K562 (cell line): ENCODE results near the gene EXOC4.

ENCODE experiments used
- CTCF ChIP-seq, 3 experiments: IDR thresholded peaks in 2 of 3; conservative IDR thresholded peaks in 1 of 3; 2 replicates each; pipeline ENCODE4 v1.5.1; 2011 to 2012; ENCODE audit warnings: low read length in 3 of 3, mild to moderate bottlenecking in 3 of 3, control low read depth in 2 of 3, improper control_type of control experiment in 1 of 3, inconsistent platforms in 1 of 3, low read depth in 1 of 3, mixed read lengths in 1 of 3, moderate library complexity in 1 of 3; ENCODE audit not compliant: insufficient read depth in 2 of 3
- MLX ChIP-seq, 2 experiments: fragments of 450-650 bp in 1 of 2; sonication (generic) in 1 of 2; formaldehyde crosslinking; conservative IDR thresholded peaks; 2 replicates each; pipeline versions ENCODE4 v1.4.0 to v1.8.1; 2020 to 2022; ENCODE audit warnings: mild to moderate bottlenecking in 1 of 2, missing genetic modification reagents in 1 of 2
- NFATC3 ChIP-seq: fragments of 450-650 bp; IDR thresholded peaks from 2 replicates; pipeline ENCODE4 v1.6.1; 2017; ENCODE audit warnings: mild to moderate bottlenecking
- PKNOX1 ChIP-seq: fragments of 450-650 bp; IDR thresholded peaks from 2 replicates; pipeline ENCODE4 v1.6.1; 2016
- RBM15 ChIP-seq: fragments of 200-400 bp; formaldehyde crosslinking; IDR thresholded peaks from 2 replicates; pipeline ENCODE4 v1.6.1; 2018; ENCODE audit warnings: mild to moderate bottlenecking, low read length, moderate library complexity; ENCODE audit not compliant: insufficient read depth
- THAP7 ChIP-seq: fragments of 250-450 bp; sonication (Bioruptor Pico); IDR thresholded peaks from 2 replicates; pipeline ENCODE4 v1.5.0; 2021
- THRAP3 ChIP-seq: fragments of 450-650 bp; IDR thresholded peaks from 2 replicates; pipeline ENCODE4 v1.6.1; 2016; ENCODE audit warnings: mild to moderate bottlenecking, inconsistent platforms, borderline replicate concordance
- USF1 ChIP-seq: sonication (generic); formaldehyde crosslinking; IDR thresholded peaks from 2 replicates; pipeline ENCODE4 v1.9.0; 2022; ENCODE audit warnings: mild to moderate bottlenecking, missing genetic modification reagents
- ZNF41 ChIP-seq: fragments of 250-450 bp; sonication (Bioruptor Pico); conservative IDR thresholded peaks from 2 replicates; pipeline ENCODE4 v1.4.0; 2020; ENCODE audit warnings: mild to moderate bottlenecking

GRCh38 chr7:133237545-133237944 is 15.3 kb upstream of the EXOC4 start:
- no peak for TF ChIP-seq ZNF41 (CRISPR knock-in tag)
- TF ChIP-seq THAP7 = no peak
- TF ChIP-seq NFATC3 = no peak
- no peak for TF ChIP-seq MLX (CRISPR knock-in tag; conservative IDR thresholded peaks at IDR 0.05)
- no peak for TF ChIP-seq RBM15
- TF ChIP-seq CTCF (IDR thresholded peaks at IDR 0.05 in 2 of 3, conservative IDR thresholded peaks at IDR 0.05 in 1 of 3; ENCODE audit: insufficient read depth in 2 of 3, low read depth in 1 of 3, low read length in 3 of 3) = no peak
- TF ChIP-seq USF1 (CRISPR knock-in tag) = no peak
- TF ChIP-seq THRAP3 = no peak
- no peak for TF ChIP-seq PKNOX1
